Liver (tissue), 3 donors: Measurements from ENCODE around the gene STX2.

Source experiments
- CTCF ChIP-seq: fragments of 150-350 bp; IDR thresholded peaks from 2 replicates; pipeline ENCODE4 v1.5.1; 2017; ENCODE audit warnings: improper control_type of control experiment, low read depth, low read length; ENCODE audit not compliant: missing input control
- EGR1 ChIP-seq, 2 donors: IDR thresholded peaks; 2 replicates each; pipeline ENCODE4 v1.6.1; 2016 to 2018; ENCODE audit warnings: antibody characterized with exemption in 2 of 2, low read depth in 2 of 2
- FOXA1 ChIP-seq: IDR thresholded peaks from 2 replicates; pipeline ENCODE4 v1.6.1; 2016; ENCODE audit warnings: antibody characterized with exemption
- GABPA ChIP-seq, 2 donors: IDR thresholded peaks in 1 of 2; conservative IDR thresholded peaks in 1 of 2; 2 replicates each; pipeline ENCODE4 v1.6.1; 2016; ENCODE audit warnings: antibody characterized with exemption in 2 of 2, mild to moderate bottlenecking in 1 of 2, moderate library complexity in 1 of 2
- JUND ChIP-seq, 2 donors: IDR thresholded peaks; 2 replicates each; pipeline ENCODE4 v1.6.1; 2016; ENCODE audit warnings: antibody characterized with exemption in 2 of 2
- RAD21 ChIP-seq, 2 donors: IDR thresholded peaks; 2 replicates each; pipeline ENCODE4 v1.6.1; 2016; ENCODE audit warnings: antibody characterized with exemption in 2 of 2, mild to moderate bottlenecking in 2 of 2
- REST ChIP-seq: IDR thresholded peaks from 2 replicates; pipeline ENCODE4 v1.6.1; 2016; ENCODE audit warnings: antibody characterized with exemption, mild to moderate bottlenecking
- TAF1 ChIP-seq: conservative IDR thresholded peaks from 2 replicates; pipeline ENCODE4 v1.6.1; 2016; ENCODE audit warnings: antibody characterized with exemption, mild to moderate bottlenecking
- YY1 ChIP-seq: IDR thresholded peaks from 2 replicates; pipeline ENCODE4 v1.6.1; 2016; ENCODE audit warnings: antibody characterized with exemption, mild to moderate bottlenecking
- ZBTB33 ChIP-seq: IDR thresholded peaks from 2 replicates; pipeline ENCODE4 v1.6.1; 2016; ENCODE audit warnings: antibody characterized with exemption
- donor health status: healthy.
- donor health status: healthy.

GRCh38 chr12:130829391-130830245 lies 9.4 kb downstream of the STX2 start:
- TF ChIP-seq FOXA1 (no peak), CTCF (no peak), REST (no peak), YY1 (no peak), RAD21 (IDR thresholded peaks at IDR 0.05) (no peak), TAF1 (no peak), EGR1 (IDR thresholded peaks at IDR 0.05; ENCODE audit: low read depth in 2 of 2) (no peak), GABPA (IDR thresholded peaks at IDR 0.05 in 1 of 2, conservative IDR thresholded peaks at IDR 0.05 in 1 of 2) (no peak), JUND (IDR thresholded peaks at IDR 0.05) (no peak), ZBTB33 (no peak)
